GM12874 (cell line): ENCODE data around the gene MIS18BP1.

ENCODE experiments used
- CTCF ChIP-seq: IDR thresholded peaks from 2 replicates; pipeline ENCODE4 v1.5.1; 2011; ENCODE audit warnings: low read depth, mild to moderate bottlenecking, control low read depth, low read length, moderate library complexity; ENCODE audit not compliant: insufficient read depth

MIS18BP1 gene

GRCh38 chr14:45267071-45267470 lies 14.1 kb upstream of the MIS18BP1 start:
- TF ChIP-seq CTCF, result no peak

DNA sequence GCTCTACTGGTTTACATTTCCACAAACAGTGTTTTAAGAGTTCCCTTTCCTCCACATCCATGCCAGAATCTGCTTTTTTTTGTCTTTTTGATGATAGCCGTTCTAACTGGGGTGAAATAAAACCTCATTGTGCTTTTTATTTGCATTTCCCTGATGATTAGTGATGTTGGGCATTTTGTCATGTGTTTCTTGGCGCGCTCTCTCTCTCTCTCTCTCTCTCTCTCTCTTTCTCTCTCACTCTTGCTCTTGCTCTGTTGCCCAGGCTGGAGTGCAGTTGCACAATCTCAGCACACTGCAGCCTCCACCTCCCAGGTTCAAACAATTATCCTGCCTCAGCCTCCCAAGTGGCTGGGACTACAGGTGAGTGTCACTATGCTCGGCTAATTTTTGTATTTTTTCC lies 9.6 kb upstream of the MIS18BP1 start:
- no peak for TF ChIP-seq CTCF

GRCh38 chr14:45261209-45261608 lies 8.2 kb upstream of the MIS18BP1 start:
- TF ChIP-seq CTCF, result no peak

- TF ChIP-seq CTCF, result no peak
Observed at GRCh38 chr14:45258805-45259204, 5.8 kb upstream of the MIS18BP1 start.

- no peak for TF ChIP-seq CTCF
Observed at GRCh38 chr14:45258073-45258472, 5.1 kb upstream of the MIS18BP1 start.

GRCh38 chr14:45254771-45255170 lies 1.8 kb upstream of the MIS18BP1 start:
- TF ChIP-seq CTCF, result no peak

- TF ChIP-seq CTCF, result no peak
Observed at GRCh38 chr14:45253754-45254310, 830 bp upstream of the MIS18BP1 start.
